HG02973 (cell line): ENCODE results near the gene REPIN1.

ENCODE experiments used
- ATAC-seq: cut with Tn5 transposase; IDR thresholded peaks from one replicate; pipeline ENCODE4 v1.9.1; 2021; ENCODE audit warnings: moderate library complexity; ENCODE audit not compliant: unreplicated experiment

REPIN1 gene

GRCh38 chr7:150388709-150389531 is 20.3 kb downstream of the REPIN1 start:
- no peak for ATAC-seq

- ATAC-seq = no peak
These were observed 20.9 kb downstream of the REPIN1 start for GRCh38 chr7:150389532-150389816.

GRCh38 chr7:150390205-150390604 is 21.6 kb downstream of the REPIN1 start:
- ATAC-seq = no peak

- ATAC-seq = no peak
These were observed 24.7 kb downstream of the REPIN1 start for GRCh38 chr7:150393325-150393724.

DNA sequence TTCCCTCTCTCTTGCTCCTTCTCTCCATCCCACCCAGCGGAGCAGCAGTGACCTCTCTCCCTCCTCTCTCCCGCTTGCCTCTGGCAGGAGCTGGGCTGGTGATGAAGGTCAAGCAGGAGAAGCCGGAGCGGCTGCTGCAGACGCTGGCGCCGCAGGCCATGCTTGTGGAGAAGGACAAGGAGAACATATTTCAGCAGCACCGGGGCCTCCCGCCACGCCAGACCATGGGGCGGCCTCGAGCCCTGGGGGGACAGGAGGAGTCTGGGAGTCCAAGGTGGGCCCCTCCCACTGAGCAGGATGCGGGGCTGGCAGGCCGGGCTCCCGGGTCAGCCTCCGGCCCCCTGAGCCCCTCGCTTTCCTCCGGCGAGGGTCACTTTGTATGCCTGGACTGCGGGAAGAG is 27.8 kb downstream of the REPIN1 start:
- no peak for ATAC-seq

- no peak for ATAC-seq
These were observed 28.2 kb downstream of the REPIN1 start for GRCh38 chr7:150396851-150397260.

DNA sequence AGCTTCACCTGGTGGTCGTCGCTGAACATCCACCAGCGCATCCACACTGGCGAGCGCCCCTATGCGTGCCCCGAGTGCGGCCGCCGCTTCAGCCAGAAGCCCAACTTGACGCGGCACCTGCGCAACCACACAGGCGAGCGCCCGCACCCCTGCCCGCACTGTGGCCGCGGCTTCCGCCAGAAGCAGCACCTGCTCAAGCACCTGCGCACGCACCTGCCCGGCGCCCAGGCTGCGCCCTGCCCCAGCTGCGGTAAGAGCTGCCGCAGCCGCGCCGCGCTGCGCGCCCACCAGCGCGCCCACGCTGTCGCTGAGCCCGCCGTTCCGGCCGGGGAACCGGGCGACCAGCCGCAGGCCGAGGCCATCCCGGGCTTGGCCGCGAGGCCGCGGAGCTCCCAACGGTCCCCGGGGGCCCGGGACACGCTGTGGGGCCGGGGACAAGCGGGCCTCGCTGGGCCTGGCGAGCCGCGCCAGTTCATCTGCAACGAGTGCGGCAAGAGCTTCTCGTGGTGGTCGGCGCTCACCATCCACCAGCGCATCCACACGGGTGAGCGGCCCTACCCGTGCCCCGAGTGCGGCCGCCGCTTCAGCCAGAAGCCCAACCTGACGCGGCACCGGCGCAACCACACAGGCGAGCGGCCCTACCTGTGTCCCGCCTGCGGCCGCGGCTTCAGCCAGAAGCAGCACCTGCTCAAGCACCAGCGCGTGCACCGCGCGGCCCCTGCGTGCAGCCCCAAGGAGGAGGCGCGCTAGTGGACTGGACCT is 28.9 kb downstream of the REPIN1 start:
- no peak for ATAC-seq

GRCh38 chr7:150398108-150398964 is 29.7 kb downstream of the REPIN1 start:
- ATAC-seq = no peak

GRCh38 chr7:150398965-150399320 is 30.3 kb downstream of the REPIN1 start:
- ATAC-seq = no peak

- no peak for ATAC-seq
These were observed 30.9 kb downstream of the REPIN1 start for GRCh38 chr7:150399421-150400007.

DNA sequence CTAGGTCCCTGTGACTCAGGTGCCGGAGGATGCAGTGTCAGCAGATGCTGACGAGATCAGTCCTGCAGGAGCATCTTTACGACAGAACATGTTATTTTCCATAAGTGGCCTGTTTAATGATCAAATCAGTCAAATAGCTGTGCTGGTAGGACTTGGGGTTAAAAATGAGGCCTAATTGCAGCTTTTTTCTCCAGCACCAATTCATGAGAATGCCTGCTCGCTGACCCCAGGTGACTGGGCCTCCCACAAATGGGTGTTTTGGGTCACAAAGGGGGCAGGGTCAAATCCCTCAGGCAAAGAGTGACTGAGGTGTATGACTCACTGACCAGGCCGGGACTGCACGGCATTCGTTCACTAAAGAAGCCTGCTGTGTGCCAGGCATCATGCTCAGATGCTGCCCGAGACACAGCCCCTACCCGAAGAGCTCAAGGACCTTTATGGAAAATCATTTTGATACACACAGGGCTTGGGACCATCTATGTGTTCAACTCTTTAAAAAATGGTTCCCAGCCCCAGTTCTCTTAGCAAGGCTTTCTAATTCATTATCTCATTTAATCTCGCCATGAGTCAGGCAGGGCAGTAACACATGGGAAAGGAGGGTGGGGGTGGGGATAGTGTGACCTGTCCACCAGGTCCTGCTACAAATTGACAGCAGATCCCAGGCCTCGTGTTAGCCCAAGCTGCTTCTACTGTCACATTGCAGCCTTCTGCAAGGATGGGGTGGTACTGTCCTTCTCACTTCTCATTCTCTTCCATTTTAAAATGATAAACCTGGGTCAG is 31.6 kb downstream of the REPIN1 start:
- ATAC-seq = no peak

DNA sequence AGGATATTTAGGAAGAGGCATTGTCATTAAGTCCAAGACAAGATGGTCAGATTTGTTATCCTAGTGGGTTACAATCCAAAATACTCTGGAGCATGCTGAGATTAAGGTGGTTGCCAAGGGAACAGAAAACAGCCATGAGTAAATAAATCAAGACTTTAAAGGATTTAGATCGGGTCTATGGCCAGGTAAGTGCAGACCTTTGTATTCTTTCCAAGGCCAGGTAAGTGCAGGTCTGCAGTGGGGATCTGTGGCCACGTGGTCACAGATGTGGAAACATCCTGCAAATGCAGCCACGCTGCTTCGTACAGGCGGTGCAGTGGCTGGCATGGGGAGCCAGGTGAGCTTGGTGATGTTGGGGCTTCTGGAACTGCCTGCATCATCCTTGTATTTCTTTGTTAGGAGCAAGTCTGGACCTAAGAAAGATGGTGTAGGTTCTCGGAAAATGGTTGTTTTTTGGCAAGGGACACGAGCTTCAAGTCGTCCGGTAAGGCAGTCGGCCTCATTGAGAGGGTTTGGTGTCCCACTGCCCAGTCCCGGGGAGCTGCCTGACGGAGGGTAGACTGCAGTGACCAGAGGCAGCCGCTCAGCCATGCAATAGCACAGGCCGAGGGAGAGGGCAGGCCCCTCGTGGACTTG is 32.3 kb downstream of the REPIN1 start:
- no peak for ATAC-seq

DNA sequence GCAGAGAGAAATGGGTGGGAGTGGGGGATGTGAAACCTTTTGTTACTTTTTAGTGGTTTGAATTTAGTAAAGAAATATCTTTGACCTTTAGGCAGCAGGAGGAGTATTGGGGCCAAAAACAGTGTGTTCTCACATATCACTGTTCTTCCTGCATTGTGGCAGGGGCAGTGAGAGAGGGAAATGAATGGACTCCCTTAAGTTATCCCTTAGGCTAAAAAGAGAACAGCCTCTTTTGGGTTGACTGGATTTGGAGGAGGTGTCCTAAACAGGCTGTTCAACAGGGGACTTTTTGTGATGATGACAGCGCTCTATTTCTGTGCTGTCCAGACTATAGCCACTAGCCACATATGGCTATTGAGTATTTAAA is 32.8 kb downstream of the REPIN1 start:
- ATAC-seq = no peak

DNA sequence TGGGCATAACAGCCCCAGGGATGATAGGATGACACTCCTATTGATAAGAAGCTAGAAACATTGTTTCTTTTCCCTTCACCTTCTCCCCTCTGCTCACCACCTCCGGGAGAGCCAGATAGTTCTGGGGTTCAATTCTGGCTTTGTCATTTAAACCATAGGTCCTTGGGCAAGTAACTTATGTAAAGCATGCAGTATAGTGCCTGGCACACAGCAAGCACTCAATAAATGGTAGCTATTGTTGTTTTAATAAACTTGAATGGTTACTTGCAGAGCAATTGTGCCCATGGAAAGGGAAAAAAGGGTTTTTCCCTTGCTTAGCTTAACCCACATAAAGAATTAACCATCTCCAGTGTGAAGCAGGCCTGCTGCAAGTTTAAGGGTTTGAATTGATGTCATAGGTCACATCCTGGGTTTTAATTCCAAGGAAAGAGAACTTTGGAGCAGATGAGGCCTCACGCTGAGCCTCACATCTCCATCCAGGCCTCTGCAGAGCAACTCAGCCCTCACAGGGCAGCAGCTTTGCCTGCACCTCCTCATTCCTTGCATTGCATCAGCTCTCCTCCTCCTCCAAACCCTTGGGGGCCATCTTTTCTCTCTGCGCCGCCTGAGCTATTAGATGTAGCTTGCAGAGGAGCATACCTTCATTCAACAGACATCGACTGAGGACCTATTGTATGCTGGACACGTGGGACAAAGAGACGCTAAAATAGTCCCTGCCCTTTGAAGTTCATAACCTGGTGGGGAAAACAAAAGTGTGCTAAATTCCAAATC is 33.4 kb downstream of the REPIN1 start:
- ATAC-seq = no peak

DNA sequence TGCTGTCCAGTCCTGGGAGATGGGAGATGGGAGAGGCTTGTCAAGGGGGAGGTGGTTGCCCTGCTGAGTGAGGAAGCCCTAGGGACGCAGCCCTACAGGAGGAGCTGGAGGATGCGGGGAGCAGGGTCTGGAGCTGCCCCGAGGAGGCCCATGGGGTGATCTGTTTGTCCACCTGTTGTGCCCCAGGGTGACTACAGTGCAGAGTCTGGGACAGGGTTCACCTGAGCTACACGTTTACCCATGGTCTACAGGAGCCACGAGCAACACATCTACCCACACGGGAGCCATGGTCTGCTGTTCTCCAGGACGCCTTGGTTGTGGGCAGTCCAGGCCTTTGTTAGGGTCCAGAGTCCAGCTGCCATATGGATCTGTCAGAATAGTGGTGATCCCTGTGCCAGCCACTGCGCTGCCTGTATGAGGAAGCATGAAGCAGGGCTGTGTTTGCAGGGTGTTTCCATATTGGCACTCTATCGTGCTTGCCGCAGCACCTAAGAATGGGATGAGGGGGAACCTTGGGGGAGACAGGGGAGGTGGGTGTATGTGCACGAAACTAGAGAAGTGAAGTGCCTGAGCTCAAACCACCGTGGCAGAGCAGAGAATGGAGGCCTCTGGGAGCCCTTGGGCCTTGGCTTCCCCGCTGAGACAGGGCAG is 34.2 kb downstream of the REPIN1 start:
- ATAC-seq = no peak

DNA sequence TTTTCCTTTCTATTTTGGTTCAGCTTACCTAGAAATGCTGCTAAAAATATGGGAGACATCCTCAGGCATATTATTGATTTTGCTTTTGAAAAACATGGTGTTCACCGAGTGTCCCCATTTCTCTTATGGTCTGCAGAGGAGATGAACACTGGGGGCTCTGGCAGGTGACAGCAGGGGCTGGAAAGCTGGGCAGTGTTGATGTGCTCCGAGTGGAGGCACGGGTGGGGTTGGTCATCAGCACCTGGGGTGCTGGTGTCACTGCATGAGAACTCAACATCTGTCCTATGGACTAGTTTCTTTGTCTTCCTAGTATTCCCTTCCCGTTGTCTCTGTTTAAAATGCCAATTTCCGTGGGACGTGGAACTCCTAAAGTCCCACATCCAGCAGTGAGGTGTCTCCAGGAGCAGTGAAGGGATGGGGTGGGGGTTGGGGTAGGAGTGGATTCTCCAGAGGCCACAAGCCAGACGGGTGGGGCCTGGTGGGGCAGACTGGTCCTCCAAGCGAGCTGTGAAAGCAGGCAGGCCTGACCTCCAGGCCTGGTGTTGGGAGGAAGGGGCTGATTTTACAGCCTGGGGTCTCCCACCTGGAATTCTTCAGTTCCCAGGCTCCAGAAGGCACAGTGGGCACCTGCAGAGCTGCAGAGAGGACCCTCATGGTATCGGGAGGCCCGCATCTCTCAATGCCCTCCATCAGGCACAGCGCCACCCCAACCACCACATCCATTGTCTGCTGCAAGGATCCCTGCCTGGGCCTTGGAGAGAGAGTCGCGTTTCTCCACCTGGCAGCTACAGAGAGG is 35.0 kb downstream of the REPIN1 start:
- no peak for ATAC-seq

DNA sequence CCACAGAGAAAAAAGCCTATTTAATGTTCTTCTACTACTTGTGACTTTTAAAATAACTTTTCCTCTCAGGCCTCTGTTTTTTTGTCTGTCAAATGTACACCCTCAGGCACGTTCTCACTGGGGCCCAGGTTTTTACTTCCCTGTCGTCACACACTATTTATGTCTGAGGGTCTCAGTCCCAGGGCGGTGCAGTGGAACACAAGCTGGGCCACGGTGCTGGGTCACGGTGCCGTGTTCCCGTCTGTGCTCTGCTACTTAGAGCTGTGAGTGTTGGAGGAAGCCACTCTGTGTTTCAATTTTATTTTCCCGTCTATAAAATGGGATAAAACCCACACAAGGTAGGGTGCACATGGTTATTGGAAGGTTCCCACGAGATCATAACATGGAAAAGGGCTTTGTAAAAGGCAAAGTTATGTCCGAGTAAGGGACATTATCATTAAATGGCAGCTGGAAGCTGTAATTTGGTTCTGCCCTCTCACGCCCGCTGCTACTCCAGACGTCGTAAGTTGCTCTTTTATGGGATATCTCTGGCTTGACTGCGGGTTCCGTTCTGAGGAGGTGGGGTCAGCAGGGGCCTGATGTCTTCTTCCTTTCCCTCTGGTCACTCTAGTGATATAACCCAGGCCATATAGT is 35.7 kb downstream of the REPIN1 start:
- ATAC-seq = no peak
